Measurements from ENCODE around the gene CFLAR.

The CFLAR gene

GRCh38 chr2:201203916-201204654 is 88.1 kb downstream of the CFLAR start:
- H3K36me3 ChIP-seq (replicated peaks; ENCODE audit: insufficient read depth, low read length): peaks cover 12% of the 10 kb centered on the region; the same call in 1 of the 2 replicates
- no peak overlapping the region for H3K27ac ChIP-seq (ENCODE audit: low read length)
- TF ChIP-seq, protein P1, sequence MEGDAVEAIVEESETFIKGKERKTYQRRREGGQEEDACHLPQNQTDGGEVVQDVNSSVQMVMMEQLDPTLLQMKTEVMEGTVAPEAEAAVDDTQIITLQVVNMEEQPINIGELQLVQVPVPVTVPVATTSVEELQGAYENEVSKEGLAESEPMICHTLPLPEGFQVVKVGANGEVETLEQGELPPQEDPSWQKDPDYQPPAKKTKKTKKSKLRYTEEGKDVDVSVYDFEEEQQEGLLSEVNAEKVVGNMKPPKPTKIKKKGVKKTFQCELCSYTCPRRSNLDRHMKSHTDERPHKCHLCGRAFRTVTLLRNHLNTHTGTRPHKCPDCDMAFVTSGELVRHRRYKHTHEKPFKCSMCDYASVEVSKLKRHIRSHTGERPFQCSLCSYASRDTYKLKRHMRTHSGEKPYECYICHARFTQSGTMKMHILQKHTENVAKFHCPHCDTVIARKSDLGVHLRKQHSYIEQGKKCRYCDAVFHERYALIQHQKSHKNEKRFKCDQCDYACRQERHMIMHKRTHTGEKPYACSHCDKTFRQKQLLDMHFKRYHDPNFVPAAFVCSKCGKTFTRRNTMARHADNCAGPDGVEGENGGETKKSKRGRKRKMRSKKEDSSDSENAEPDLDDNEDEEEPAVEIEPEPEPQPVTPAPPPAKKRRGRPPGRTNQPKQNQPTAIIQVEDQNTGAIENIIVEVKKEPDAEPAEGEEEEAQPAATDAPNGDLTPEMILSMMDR (IDR thresholded peaks at IDR 0.05; ENCODE audit: low read length): no peak
- TF ChIP-seq EZH2 (optimal IDR thresholded peaks at IDR 0.05; ENCODE audit: low read depth, low read length) (no peak), EZH2phosphoT487 (IDR thresholded peaks at IDR 0.05; ENCODE audit: low read length) (no peak)
- H4K20me1 ChIP-seq (ENCODE audit: insufficient read depth, low read length): no peaks in the 10 kb centered on the region
- no peak overlapping the region for H3K4me3 ChIP-seq (ENCODE audit: low read length)
- H2AFZ ChIP-seq (ENCODE audit: low read length): no peak overlapping the region
- H3K4me2 ChIP-seq (ENCODE audit: low read depth, low read length): no peak overlapping the region
- H3K4me1 ChIP-seq (ENCODE audit: low read length): no peaks in the 10 kb centered on the region
- no peaks in the 10 kb centered on the region for H3K27me3 ChIP-seq (replicated peaks; ENCODE audit: insufficient read depth, low read length)
- H3K9me2 ChIP-seq (replicated peaks; ENCODE audit: insufficient read depth, low read length): no peaks in the 10 kb centered on the region
- H3K79me2 ChIP-seq (ENCODE audit: low read length): peaks cover 82% of the 10 kb centered on the region
- H3K9ac ChIP-seq (ENCODE audit: low read length): no peak overlapping the region
- DNase-seq: no peak
- 0 out of 2 replicates have a peak, but pooled peaks cover 8% of the 10 kb centered on the region for H3F3A ChIP-seq (ENCODE audit: insufficient read depth, low read length)
- H3K9me3 ChIP-seq (replicated peaks; ENCODE audit: insufficient read depth, low read length): no peaks in the 10 kb centered on the region

DNA sequence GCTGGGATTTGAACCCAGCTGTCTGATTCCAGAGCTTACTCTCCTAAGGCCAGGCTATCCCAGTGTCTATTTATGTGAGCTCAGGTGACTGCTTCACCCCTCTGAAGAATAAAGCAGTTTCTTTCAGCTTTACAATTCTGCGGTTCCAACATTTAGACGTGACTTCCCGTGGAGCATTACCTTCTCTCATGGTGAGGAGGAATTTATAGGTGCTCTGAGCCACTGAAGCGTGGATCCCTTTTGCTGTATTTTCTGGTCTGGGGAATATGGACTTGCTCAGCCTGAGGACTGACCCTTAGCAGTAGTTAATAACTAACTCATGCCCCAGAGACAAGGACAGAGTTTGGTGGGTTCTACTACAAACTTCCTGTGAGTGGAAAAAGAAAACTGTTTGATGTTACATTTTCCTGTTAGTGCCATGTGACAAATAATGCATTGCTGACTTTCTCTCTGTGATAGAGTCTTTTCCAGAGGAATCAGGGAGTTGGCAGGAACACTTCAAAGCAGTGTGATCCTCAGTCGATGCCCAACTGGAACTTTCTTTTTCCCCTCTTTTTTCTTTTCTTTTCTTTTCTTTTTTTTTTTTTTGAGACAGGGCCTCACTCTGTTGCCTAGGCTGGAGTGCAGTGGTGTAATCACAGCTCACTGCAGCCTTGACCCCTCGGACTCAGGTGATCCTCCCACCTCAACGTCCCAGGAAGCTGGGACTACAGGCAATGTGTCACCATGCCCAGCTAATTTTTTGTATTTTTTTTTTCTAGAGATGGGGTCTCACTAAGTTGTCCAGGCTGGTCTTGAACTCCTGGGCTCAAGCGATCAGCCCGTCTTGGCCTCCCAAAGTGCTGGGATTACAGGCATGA is 88.9 kb downstream of the CFLAR start:
- no peaks in the 10 kb centered on the region for H3K27me3 ChIP-seq (replicated peaks; ENCODE audit: insufficient read depth, low read length)
- peaks cover 83% of the 10 kb centered on the region for H3K79me2 ChIP-seq (ENCODE audit: low read length)
- TF ChIP-seq, protein P1 (IDR thresholded peaks at IDR 0.05; ENCODE audit: low read length): no peak
- no peak for TF ChIP-seq EZH2 (optimal IDR thresholded peaks at IDR 0.05; ENCODE audit: low read depth, low read length)
- no peak for TF ChIP-seq EZH2phosphoT487 (IDR thresholded peaks at IDR 0.05; ENCODE audit: low read length)
- no peaks in the 10 kb centered on the region for H3K4me1 ChIP-seq (ENCODE audit: low read length)
- H3K9ac ChIP-seq (ENCODE audit: low read length): no peak overlapping the region
- no peaks in the 10 kb centered on the region for H3K9me3 ChIP-seq (replicated peaks; ENCODE audit: insufficient read depth, low read length)
- H3K4me3 ChIP-seq (ENCODE audit: low read length): no peak overlapping the region
- H3K4me2 ChIP-seq (ENCODE audit: low read depth, low read length): no peak overlapping the region
- DNase-seq: no peak
- H2AFZ ChIP-seq (ENCODE audit: low read length): no peak overlapping the region
- no peaks in the 10 kb centered on the region for H4K20me1 ChIP-seq (ENCODE audit: insufficient read depth, low read length)
- no peak overlapping the region for H3K27ac ChIP-seq (ENCODE audit: low read length)
- no peaks in the 10 kb centered on the region for H3K9me2 ChIP-seq (replicated peaks; ENCODE audit: insufficient read depth, low read length)
- H3K36me3 ChIP-seq (replicated peaks; ENCODE audit: insufficient read depth, low read length): peaks cover 17% of the 10 kb centered on the region; the same call in 1 of the 2 replicates
- H3F3A ChIP-seq (ENCODE audit: insufficient read depth, low read length): 0 out of 2 replicates have a peak, but pooled peaks cover 8% of the 10 kb centered on the region

DNA sequence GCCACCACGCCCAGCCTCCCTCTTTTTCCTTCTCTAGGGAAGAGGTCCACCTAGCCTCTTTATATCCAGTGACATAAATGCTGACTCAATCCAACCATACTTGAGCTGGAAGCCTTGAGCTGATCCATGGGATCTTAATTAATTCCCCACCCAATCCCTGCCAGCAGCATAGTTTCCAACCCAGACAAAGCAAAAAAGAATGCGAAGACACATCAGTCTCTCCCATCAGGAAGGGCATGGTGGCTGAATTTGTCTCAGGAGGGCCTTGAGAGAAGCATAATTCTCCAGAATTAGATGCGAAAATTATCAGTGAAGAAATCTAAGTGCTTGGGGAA is 89.5 kb downstream of the CFLAR start:
- TF ChIP-seq, protein P1 (IDR thresholded peaks at IDR 0.05; ENCODE audit: low read length): no peak
- TF ChIP-seq EZH2phosphoT487 (IDR thresholded peaks at IDR 0.05; ENCODE audit: low read length) (no peak), EZH2 (optimal IDR thresholded peaks at IDR 0.05; ENCODE audit: low read depth, low read length) (no peak)
- no peaks in the 10 kb centered on the region for H3K9me2 ChIP-seq (replicated peaks; ENCODE audit: insufficient read depth, low read length)
- peaks cover 3% of the 10 kb centered on the region; the same call in 1 of the 2 replicates for H3K4me1 ChIP-seq (ENCODE audit: low read length)
- H3K36me3 ChIP-seq (replicated peaks; ENCODE audit: insufficient read depth, low read length): peaks cover 19% of the 10 kb centered on the region; the same call in 1 of the 2 replicates
- DNase-seq: no peak
- no peak overlapping the region for H3K4me3 ChIP-seq (ENCODE audit: low read length)
- no peaks in the 10 kb centered on the region for H3K27me3 ChIP-seq (replicated peaks; ENCODE audit: insufficient read depth, low read length)
- H3K9me3 ChIP-seq (replicated peaks; ENCODE audit: insufficient read depth, low read length): no peaks in the 10 kb centered on the region
- no peak overlapping the region for H3K27ac ChIP-seq (ENCODE audit: low read length)
- 0 out of 2 replicates have a peak, but pooled peaks cover 8% of the 10 kb centered on the region for H3F3A ChIP-seq (ENCODE audit: insufficient read depth, low read length)
- H3K79me2 ChIP-seq (ENCODE audit: low read length): peaks cover 83% of the 10 kb centered on the region
- no peak overlapping the region for H3K4me2 ChIP-seq (ENCODE audit: low read depth, low read length)
- no peak overlapping the region for H3K9ac ChIP-seq (ENCODE audit: low read length)
- no peak overlapping the region for H2AFZ ChIP-seq (ENCODE audit: low read length)
- no peaks in the 10 kb centered on the region for H4K20me1 ChIP-seq (ENCODE audit: insufficient read depth, low read length)
